GM21576 (cell line): ENCODE data around the gene FZD4.
A peak's percentile ranks its signal among the peaks of the same experiment; 100 is the strongest.
"Not testable (repeated sequence)": the region's sequence is repeated elsewhere in the genome, so short reads cannot be mapped to it uniquely, and the experiment has no call there.

Experiments
- ATAC-seq: cut with Tn5 transposase; IDR thresholded peaks from one replicate; pipeline ENCODE4 v1.9.1; 2021; ENCODE audit warnings: mild to moderate bottlenecking, moderate library complexity; ENCODE audit not compliant: unreplicated experiment

Gene FZD4

DNA sequence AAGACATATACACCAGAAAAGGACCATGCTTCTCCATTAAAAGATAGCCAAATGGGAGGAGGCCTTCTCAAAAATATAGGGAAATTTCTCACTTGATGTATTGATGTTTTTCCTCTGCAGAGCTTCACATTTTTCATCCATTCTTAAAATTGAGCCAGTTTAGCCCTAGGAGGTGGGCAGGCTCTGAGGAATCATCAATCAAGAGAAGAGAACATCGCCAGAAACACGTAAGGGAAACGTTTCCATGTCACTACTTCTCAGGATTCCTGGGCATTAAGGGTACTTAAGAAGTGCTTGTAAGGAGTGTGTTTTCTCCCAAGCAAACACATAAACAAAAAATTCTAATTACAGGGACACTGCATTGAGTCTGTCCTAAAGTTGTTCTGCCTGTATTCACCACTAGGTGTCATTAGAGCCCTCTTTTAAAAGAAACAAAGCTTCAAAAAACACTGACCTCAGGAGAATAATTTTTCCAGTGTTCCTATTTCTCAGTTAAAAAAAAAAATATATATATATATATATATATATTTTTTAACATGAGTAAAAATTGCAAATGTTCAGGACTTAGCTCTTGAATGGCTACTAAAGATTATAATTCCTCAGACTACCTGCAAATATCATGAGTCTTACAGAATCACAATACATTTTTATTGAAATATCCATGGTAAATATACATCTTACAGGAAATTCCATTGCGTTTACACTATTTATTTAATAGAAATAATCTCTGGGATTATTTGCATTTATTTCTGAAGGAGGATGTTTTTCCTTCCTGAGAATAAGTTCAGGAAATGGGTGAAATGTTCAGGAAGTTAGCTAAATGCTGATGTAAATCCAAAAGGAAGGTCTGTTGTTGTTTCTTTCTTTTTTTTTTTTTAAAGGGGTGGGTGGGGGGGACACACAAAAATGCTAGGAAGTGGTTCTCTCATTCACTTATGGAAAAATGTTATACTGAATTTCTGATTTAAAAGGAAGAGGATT lies 16.0 kb downstream of the FZD4 start:
- no peak for ATAC-seq

DNA sequence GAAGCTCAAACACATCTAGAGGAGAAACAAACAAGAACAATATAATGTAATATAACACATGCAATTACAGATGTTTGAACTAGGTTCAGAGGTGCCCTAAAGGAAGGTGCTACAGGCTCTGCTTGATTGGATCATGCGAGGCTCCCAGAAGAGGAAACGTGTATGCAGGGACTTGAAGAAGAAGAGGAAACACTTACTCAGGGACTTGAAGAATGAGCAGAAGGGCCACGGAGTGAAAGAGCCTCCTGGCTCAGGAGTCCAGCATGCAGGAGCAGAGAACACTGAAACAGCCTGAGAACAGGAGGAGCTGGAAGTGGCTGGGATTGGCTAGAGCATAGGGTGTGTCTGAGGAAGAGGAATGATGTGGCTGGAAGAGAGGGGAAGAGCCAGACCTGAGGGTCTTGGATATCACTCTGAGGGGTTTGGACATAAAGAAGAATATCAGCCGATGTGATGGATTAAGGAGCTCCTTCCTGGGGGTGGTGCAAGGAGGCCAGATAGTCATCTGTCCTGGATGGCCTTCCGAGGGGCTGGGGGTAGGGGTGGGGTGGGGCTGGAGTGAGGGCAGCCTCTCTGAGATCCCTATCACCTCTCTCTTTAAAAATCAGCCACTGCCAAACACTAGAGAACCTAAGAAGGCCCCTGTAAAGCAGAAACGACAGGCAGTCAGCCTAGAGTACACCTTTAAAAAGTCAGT lies 16.8 kb downstream of the FZD4 start:
- no peak for ATAC-seq

DNA sequence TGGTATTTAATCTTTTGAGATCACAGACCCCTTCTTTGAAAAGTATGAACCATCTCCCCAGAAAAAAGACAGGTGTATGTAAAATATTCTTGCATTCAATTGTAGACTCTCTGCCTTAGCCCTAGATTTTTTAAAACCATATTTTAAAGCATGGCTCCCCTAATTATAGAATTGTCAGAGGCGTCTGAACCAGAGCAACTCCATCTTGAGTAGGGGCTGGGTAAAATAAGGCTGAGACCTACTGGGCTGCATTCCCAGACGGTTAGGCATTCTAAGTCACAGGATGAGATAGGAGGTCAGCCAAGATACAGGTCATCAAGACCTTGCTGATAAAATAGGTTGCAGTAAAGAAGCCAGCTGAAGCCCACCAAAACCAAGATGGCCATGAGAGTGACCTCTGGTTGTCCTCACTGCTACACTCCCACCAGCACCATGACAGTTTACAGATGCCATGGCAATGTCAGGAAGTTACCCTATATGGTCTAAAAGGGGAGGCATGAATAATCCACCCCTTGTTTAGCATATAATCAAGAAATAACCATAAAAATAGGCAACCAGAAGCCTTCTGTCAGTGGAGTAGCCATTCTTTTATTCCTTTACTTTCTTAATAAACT lies 17.9 kb downstream of the FZD4 start:
- not testable (repeated sequence) for ATAC-seq

DNA sequence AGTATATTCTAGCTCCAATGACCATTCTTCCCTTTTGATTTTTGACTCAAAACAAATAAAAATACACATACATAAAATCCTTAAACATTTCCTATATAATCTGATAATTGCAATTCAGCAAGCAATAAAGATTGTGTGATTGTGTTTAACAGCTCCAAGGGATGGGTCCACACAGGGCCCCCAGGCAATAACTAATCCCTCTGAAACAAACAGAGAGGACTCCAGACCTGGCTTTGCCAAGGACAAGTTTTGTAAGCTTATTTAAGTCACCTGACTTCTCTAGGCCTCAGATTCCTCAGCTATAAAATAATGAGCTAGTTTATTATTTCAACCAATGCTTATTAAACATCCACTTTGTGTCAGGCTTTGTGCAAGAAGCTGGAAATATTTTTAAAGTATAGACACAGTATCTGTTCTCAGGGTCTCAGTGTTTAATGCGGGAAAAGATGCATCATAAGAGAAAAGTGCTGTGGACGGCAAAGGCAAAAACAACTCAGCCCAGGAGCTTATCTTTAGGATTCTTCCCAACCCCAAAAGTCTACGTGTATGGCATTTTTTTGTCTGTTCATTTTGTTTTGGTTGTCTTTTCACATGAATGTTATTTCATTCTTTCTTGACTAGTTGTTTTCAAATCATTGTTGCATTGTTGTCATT lies 20.1 kb downstream of the FZD4 start:
- ATAC-seq = no peak

DNA sequence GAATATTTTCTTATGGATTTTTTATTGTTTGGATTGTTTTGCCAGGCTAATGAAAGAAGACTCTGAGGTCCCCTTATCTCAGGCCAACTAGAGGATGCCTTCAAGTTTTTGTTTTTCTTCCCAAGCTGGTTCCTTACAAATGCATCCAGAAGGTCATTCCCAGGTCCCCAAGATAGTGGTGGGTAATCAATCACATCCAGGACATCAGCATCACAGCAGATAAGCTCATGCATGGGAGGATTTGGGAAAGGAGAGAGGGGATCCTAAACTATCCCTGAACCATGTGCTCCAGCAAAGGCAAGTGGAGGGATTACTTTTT lies 20.7 kb downstream of the FZD4 start:
- ATAC-seq = no peak

DNA sequence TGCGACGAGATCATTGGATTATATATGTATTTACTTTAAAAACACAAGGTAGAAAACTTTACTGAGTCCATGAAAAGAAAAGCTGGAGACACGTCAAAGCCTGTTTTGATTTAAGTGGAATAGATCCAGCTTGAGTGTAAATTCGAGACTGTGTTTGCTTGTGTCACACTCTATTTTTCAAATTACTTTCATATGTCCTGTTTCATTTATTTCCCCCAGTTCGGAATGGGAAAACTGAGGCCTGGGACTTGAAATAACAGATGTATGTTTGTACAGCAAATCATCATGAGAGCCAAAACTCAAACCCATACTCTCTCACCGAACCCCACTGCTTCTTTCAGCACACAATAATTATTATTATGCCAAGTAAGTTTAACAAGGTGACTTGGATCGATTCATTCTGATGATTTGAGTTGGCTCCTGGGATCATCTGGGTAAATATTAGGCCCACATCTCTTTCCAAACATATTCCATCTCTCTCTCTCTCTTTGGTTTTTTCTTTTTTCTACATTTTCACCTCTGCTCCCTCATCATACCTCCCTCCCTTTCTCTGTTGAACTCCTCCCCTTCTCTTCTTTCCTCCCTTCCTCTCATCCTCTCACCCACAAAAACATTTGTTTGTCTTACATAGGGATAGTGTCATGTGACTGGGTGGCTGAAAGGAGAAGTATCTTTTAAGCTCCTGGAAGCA lies 21.2 kb downstream of the FZD4 start:
- ATAC-seq = no peak

DNA sequence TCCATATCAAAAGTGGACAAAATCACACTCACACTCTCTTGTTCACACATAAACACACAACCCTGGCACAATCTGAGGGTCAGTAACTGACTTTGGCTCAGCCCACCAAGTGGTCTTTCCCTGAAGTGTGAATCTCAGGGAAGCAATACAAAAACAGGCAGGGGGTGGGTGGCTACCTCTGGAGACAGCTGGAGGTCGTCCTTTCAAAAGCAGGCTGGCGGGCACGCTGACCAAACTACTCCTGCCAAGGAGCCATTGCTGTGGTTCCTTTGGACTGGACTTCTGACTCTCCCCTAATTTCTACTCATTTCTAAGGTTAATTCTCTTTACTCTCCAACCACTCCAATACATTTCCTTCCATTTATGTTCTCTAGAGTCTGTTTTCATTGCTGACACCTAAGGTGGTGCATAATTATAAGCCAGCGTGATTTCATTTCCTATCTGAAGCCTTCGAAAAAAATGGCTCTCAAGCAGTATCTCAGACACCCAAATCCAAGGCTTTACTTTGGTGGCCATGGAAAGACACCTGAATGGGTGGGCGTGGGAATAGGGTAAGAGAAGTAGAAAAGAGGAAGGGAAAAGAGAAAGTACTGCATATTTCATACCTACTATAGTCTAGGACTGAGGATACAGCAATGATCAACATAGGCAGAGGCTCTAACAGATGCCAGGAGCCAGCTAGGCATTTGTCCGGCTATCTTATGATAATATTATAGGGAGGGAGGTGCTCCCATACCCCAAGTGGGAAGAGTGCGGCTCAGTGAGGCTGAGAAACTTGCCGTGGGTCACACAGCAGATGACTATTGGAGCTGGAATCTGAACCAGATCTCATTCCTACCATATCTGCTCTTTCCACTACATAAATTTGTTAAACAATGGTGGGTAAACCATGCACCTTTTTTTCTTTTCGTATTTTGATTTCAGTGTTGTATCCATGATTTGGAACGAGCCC lies 22.0 kb downstream of the FZD4 start:
- ATAC-seq = no peak

DNA sequence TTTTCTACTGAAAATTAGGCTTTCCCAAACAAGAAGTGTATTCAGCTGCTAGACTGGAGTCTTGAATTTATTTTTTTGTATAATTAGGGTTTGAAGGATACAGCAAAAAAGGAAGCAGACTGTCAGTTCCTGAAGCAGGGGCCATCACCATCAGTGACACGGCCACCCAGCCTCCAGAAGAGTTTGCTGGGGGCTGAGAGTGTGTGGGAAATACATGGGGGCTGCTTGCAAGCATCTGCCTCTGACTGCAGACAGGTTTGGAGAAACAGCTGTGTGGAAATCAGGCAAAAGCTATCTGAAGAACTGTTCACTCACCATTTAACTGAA lies 23.0 kb downstream of the FZD4 start:
- ATAC-seq = no peak

DNA sequence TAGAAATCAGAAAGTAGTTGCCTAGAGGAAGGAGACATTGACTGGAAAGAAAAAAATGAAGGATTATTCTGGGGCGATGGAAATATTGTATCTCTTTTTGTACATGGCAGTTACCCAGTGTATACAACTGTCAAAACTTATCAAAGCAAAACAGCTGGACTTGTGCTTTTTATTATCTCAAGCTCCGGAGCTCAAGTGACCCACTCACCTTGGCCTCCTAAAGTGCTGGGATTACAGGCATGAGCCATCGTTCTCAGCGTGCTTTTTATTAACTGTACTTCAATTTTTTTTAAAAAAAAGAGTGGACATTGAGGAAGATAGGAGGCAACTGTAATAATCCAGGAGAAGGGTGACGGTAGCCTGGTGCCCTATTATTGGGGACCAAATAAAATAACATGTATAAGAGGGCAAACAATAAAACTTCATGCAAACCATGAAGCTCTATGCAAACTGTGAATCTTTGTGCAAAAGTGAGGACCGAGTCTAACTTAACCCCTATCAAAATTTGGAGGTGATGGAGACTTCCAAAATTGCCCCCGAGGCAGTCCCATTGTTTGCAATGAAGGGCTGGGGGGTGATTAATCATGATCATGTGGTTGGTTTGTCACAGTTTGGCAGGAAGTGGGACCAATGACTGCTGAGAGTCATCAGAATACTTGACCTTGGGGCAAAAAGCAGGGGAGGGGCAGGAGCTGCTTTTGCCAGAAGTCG lies 23.5 kb downstream of the FZD4 start:
- no peak for ATAC-seq

DNA sequence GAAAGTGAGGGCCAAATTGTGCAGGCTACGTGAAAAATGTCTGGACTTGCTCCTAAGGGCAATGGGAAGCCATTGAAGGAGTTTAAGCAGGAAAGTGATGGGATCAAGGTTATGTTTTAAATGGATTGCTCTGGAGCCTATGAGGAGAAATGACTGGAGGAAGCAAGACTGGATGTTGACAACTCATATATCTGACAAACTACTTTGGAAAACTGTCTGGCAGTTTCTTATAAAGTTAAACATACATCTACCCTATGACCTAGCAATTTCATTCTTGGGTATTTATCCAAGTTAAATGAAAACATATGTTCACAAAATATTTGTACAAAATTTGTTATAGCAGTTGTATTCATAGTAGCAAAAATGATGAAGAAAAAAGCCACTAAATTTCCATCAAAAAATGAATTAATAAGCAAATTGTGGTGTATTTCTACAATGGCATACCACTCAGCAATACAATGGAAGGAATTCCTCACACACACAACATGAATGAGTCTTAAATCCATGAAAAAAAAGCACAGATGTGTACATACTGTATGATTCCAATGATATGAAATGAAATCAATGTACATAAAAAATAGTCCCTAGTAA lies 24.1 kb downstream of the FZD4 start:
- ATAC-seq = no peak

DNA sequence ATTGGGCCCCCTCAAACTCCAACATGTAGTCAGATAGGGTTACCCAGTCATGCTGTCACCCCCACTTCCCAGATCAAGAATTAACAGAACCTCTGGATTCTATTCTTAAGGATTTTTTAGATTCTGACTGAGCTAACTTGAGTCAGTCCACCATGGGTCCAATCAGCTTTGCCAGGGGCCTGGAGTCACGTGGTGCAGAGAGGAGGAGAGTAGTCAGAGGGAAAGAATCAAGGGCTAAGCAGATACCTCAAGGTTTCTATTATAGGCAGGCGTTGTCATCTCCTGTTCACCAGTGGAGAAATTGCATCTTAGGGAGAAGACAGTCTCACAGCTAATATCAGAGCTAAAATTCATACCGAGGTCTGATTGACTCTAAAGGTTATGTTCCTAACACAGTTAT lies 28.2 kb downstream of the FZD4 start:
- ATAC-seq = no peak

DNA sequence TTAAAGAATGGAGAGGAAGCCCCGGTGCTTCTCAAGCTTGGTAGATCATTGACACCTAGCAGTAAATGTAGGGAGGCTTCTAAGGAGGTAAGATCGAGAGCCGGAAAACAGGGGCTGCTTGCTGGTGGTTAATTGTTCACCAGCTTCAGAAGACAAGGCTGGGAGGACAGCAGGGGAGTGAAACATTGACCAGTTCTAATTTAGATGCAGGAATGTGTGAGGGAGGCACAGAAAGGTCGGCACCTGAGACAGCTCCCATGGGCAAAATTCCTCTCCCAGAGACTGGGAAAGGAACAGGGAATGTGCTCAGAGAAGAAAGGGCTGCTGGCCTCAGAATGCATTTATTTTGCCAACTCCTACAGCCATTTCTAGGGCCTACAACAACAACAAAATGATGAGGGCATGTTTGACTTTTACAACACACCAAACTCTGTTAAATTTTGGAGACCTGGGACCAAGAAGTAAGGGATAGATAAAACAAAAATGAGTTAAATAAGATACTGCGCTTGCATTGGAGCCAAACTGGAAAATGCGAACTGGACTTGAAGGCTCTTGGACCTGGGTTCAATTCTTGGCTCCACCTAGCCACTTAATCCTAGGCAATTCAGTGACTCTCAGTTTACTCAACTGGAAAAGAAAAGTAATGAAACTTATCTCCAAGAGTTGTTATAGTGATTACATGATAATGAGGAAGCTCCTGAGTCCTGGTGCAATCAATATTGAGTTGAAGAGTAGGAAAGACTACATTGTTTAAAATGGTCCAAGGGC lies 31.0 kb downstream of the FZD4 start:
- ATAC-seq = no peak

DNA sequence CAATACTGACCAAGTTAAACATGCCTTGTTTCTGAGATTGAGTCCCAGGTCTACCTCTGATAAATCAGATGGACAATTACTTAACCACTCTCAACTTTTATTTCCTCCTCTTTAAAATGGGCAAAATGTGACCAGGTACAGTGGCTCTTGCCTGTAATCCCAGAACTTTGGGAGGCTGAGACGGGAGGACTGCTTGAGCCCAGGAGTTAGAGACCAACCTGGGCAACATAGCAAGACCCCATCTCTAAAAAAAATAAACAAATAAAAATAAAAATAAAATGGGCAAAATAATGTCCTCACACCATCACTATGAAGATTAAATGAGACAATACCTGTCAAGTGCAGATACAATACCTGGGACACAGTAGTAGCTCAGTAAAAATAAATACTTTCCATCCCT lies 33.0 kb downstream of the FZD4 start:
- no peak for ATAC-seq

DNA sequence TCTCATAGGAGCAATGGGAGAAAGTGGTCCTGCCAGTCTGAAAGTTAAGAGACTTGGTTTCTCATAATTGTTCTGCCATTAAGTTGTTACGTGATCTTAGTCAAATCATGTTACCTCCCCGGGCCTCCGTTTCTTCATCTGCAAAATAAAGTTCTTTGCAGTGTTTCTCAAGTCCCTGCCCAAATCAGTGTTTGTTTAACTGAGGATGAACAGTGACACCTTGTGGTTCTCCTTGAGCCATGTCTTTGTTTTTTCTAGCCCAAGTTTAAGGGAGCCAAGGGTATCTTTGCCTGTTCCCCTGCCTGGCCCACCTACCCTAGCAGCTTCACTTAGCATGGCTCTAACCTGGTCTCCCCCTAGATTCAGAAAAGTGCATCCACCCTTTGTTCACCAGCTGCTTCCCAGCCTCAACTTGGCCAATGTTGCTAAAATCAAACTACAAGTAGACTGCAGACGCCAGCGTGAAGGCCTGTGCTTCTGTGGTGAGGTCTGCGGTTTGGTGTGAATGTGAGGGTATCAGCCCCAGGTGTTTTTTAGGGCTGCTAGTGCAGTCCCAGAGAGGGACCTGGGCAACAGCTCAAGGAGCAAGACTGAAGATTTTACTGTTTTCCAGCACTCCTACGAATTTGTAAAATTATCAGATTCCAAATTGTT lies 35.5 kb downstream of the FZD4 start:
- peak; percentile 50 for ATAC-seq

DNA sequence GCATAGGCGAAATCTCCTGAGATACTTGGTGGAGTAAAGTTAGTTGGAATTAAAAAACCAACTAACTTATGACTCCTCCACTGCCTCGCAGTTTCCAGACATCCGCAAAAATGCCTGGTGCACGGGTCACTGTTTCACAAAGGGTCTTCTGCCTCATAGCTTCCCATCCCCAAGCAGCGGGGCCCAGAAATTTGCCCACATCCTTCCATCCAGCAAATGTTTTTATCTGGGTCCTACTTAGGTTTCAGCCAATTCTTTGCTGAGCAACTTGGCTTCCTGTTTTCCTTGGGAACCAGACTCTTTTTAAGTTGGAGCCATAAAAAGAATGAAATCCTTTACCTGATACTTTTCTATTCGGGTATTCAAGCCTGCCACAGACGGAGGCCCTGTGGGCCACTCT lies 36.2 kb downstream of the FZD4 start:
- ATAC-seq = no peak

DNA sequence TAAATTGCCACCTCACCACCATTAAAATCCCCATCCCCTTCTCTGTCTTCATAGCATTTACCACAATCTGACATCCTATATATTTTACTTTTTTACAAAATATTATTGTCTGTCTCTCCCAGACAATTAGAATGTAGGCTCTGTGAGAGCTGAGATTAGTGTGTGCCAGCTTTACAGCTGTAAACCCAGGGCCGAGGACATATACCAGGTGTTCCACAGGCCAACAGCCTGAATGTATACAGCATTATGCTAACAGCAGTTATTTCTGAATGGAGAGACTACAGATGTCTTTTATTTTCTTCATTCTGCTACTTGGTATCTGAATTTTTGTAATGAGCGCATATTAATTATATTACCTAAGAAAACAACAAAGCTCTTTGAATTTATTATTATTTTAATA lies 36.7 kb downstream of the FZD4 start:
- ATAC-seq = no peak

DNA sequence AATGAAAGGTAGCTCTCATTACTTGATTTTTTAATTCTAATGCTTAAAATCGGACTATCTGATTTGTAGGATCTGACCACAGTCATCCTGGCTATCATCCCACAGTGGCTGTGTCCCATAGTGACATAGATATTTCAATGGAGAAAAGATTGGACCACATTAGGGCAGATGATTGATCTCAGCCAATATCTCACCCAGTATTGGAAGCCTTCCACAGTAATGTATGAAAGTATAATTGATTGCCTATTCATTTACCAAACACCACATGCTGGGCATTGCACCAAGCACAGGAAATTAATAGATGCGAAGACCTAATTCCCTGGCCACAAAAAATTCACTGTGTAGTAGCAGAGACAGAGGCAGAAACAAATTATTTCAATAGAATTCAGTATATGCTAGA lies 37.6 kb downstream of the FZD4 start:
- no peak for ATAC-seq

DNA sequence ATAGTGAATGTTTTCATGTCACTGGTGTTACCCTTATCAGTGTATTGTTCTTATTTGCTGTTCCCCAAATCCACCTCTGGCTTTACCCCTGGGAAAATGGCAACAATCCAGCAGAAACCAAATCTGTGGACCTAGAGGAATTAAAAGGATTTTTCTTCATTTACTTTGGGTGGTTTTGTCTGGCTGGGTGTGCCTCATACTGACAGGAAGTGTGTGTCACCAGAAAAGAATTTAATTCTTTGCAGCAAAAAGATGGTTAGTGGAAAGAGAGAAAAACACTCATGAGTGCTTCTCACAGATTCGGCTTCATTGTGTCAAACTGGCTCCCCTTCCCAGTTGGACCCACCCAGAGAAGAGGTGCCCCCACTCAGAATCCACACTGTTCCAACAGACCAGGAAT lies 38.9 kb downstream of the FZD4 start:
- ATAC-seq = no peak
